ENCODE data around the gene MYADM.

Gene MYADM

DNA sequence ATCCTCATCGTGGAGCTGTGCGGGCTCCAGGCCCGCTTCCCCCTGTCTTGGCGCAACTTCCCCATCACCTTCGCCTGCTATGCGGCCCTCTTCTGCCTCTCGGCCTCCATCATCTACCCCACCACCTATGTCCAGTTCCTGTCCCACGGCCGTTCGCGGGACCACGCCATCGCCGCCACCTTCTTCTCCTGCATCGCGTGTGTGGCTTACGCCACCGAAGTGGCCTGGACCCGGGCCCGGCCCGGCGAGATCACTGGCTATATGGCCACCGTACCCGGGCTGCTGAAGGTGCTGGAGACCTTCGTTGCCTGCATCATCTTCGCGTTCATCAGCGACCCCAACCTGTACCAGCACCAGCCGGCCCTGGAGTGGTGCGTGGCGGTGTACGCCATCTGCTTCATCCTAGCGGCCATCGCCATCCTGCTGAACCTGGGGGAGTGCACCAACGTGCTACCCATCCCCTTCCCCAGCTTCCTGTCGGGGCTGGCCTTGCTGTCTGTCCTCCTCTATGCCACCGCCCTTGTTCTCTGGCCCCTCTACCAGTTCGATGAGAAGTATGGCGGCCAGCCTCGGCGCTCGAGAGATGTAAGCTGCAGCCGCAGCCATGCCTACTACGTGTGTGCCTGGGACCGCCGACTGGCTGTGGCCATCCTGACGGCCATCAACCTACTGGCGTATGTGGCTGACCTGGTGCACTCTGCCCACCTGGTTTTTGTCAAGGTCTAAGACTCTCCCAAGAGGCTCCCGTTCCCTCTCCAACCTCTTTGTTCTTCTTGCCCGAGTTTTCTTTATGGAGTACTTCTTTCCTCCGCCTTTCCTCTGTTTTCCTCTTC is 6.3 kb downstream of the MYADM start:
- H3K4me1 Mint-ChIP-seq (ENCODE audit: low read depth in 2 of 2): peaks cover 48 to 51% of the 10 kb centered on the region in 2 donors
- DNase-seq: peak in 2 of 3 experiments; percentile 24 to 48
- no peak for ATAC-seq (replicated peaks)
- peak overlapping the region; percentile 93 to 100 for H3K27ac Mint-ChIP-seq
- H3K27me3 Mint-ChIP-seq: no peaks in the 10 kb centered on the region
- H3K4me3 Mint-ChIP-seq: peak overlapping the region; percentile 53 to 74
- peaks cover 99% of the 10 kb centered on the region for H3K36me3 Mint-ChIP-seq (ENCODE audit: insufficient read depth)
- H3K9me3 Mint-ChIP-seq: peaks cover 0 to 2% of the 10 kb centered on the region in 2 donors

- ATAC-seq (replicated peaks) (no peak), DNase-seq (no peak)
- Mint-ChIP-seq H3K4me3 (peak overlapping the region; percentile 53 to 74), H3K27ac (peak overlapping the region; percentile 93 to 100), H3K4me1 (ENCODE audit: low read depth in 2 of 2) (peaks cover 50 to 51% of the 10 kb centered on the region in 2 donors), H3K27me3 (no peaks in the 10 kb centered on the region), H3K9me3 (peaks cover 0 to 2% of the 10 kb centered on the region in 2 donors), H3K36me3 (ENCODE audit: insufficient read depth) (peaks cover 95% of the 10 kb centered on the region)
Measured at GRCh38 chr19:53874606-53874990, 6.9 kb downstream of the MYADM start.

DNA sequence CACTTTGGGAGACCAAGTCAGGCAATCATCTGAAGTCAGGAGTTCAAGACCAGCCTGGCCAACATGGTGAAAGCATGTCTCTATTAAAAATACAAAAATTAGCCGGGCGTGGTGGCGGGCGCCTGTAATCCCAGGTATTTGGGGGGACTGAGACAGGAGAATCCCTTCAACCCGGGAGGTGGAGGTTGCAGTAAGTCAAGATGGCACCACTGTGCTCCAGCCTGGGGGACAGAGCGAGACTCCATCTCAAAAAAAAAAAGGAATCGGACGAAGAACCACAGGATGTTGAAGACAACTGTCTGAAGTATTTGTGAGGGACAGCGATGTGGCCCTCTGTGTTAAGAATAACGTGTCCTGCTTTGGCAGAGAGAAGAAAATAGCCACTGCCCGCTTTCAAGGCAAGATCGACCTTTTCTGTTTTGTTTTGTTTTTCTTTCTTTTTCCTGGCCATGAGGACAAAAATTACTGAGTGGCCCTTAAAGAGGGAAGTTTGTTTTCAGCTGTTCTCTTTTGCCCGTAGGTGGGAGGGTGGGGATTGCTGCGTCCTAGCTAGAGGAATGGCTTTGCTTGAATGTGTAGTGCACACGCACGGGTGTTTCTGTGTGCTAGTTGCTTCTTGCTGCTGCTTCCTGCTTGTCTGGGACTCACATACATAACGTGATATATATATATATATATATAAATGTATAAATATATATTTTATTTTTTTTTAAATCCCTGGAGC is 8.1 kb downstream of the MYADM start:
- H3K27ac Mint-ChIP-seq: peak overlapping the region; percentile 93 to 100
- H3K4me1 Mint-ChIP-seq (ENCODE audit: low read depth in 2 of 2): peaks cover 45 to 46% of the 10 kb centered on the region in 2 donors

DNA sequence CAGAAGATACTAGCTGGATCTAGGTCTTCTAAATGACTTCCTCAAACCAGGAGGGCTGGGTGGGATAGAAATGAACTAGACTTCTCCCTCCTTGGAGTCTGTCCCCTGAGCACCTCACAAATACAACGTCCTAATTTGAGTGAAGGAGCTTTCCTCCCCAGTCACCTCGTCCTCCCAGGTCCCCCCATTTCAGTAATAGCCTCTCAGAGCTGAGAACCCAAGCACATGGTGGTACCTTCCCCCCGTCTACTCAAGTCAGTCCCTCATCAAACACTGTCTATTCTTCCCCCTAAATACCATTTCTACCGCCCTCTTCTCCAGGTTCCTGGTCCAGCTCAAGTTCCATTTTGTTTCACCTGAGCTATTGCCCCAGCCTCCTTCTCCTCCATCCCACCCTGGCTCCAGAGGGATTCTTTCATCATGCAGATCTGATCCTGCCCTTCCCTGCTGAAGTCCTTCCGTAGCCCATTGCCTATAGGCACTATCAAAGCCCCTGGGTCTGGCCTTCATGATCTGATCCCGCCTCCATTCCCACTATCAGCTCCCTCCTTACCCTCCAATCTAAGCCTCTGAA is 9.1 kb downstream of the MYADM start:
- Mint-ChIP-seq H3K27me3 (no peaks in the 10 kb centered on the region), H3K36me3 (ENCODE audit: insufficient read depth) (peaks cover 74% of the 10 kb centered on the region), H3K9me3 (peaks cover 0 to 2% of the 10 kb centered on the region in 2 donors), H3K4me1 (ENCODE audit: low read depth in 2 of 2) (peaks cover 38% of the 10 kb centered on the region in 2 donors), H3K4me3 (peak overlapping the region in 1 of 2 donors; percentile 48), H3K27ac (peak overlapping the region; percentile 93 to 100)
- ATAC-seq (replicated peaks) (no peak), DNase-seq (no peak)

More for the DNA sequence above, 8.1 kb downstream of the MYADM start:
- ATAC-seq (replicated peaks) (no peak), DNase-seq (no peak)
- Mint-ChIP-seq H3K9me3 (peaks cover 0 to 2% of the 10 kb centered on the region in 2 donors), H3K4me3 (peak overlapping the region; percentile 30 to 53), H3K36me3 (ENCODE audit: insufficient read depth) (peaks cover 84% of the 10 kb centered on the region), H3K27me3 (no peaks in the 10 kb centered on the region)

DNA sequence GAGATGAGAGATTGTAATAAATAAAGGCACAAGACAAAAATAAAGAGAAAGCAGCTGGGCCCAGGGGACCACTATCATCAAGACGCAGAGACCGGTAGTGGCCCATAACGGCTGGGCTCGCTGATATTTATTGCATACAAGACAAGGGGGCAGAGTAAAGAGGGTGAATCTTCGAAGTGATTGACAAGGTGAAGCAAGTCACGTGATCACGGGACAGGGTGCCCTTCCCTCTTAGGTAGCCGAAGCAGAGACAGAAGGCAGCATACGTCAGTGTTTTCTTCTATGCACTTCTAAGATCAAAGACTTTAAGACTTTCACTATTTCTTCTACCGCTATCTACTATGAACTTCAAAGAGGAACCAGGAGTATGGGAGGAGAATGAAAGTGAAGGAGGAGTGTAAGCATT is 9.7 kb downstream of the MYADM start:
- H3K27me3 Mint-ChIP-seq: no peaks in the 10 kb centered on the region
- H3K27ac Mint-ChIP-seq: peak overlapping the region; percentile 93 to 100
- ATAC-seq (replicated peaks) (no peak), DNase-seq (peak in 2 of 3 experiments; percentile 23 to 26)
- peak overlapping the region; percentile 17 to 48 for H3K4me3 Mint-ChIP-seq
- peaks cover 38% of the 10 kb centered on the region in 2 donors for H3K4me1 Mint-ChIP-seq (ENCODE audit: low read depth in 2 of 2)
- peaks cover 0 to 2% of the 10 kb centered on the region in 2 donors for H3K9me3 Mint-ChIP-seq
- peaks cover 68% of the 10 kb centered on the region for H3K36me3 Mint-ChIP-seq (ENCODE audit: insufficient read depth)

DNA sequence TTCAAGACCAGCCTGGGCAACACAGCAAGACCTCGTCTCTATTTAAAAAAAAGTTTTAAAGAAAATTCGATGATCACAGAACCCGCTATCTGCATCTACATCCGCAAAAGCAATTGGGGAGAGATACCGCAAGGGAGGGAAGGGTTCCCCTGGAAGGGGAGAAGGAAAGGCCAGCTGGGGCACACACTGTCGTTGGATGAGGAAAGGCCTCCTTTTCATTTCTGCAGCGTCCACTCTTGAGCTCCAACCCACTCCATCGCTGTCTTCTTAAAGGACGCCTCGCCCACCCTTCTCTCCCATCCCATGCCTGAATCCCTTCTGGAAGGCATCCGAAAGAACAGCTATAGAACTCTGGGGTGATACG is 11.1 kb downstream of the MYADM start:
- ATAC-seq (replicated peaks) (no peak), DNase-seq (no peak)
- Mint-ChIP-seq H3K9me3 (peaks cover 0 to 2% of the 10 kb centered on the region in 2 donors), H3K27me3 (peaks cover 11 to 13% of the 10 kb centered on the region in 2 donors), H3K4me3 (no peak overlapping the region), H3K36me3 (ENCODE audit: insufficient read depth) (peaks cover 54% of the 10 kb centered on the region), H3K27ac (no peak overlapping the region), H3K4me1 (ENCODE audit: low read depth in 2 of 2) (peaks cover 32 to 38% of the 10 kb centered on the region in 2 donors)

GRCh38 chr19:53879140-53880081 is 11.7 kb downstream of the MYADM start:
- H3K4me1 Mint-ChIP-seq (ENCODE audit: low read depth in 2 of 2): peaks cover 27 to 34% of the 10 kb centered on the region in 2 donors
- peaks cover 0 to 2% of the 10 kb centered on the region in 2 donors for H3K9me3 Mint-ChIP-seq
- peak; percentile 76 to 77 (median 77) for DNase-seq
- H3K4me3 Mint-ChIP-seq: no peak overlapping the region
- peaks cover 47% of the 10 kb centered on the region for H3K36me3 Mint-ChIP-seq (ENCODE audit: insufficient read depth)
- ATAC-seq (replicated peaks): peak; percentile 73
- peaks cover 17 to 20% of the 10 kb centered on the region in 2 donors for H3K27me3 Mint-ChIP-seq
- no peak overlapping the region for H3K27ac Mint-ChIP-seq

GRCh38 chr19:53880711-53881481 is 13.2 kb downstream of the MYADM start:
- DNase-seq: no peak
- H3K27me3 Mint-ChIP-seq: peaks cover 21 to 25% of the 10 kb centered on the region in 2 donors
- peaks cover 32% of the 10 kb centered on the region for H3K36me3 Mint-ChIP-seq (ENCODE audit: insufficient read depth)
- ATAC-seq (replicated peaks): no peak
- H3K9me3 Mint-ChIP-seq: no peaks in the 10 kb centered on the region
- peaks cover 17 to 23% of the 10 kb centered on the region in 2 donors for H3K4me1 Mint-ChIP-seq (ENCODE audit: low read depth in 2 of 2)
- no peak overlapping the region for H3K27ac Mint-ChIP-seq
- H3K4me3 Mint-ChIP-seq: no peak overlapping the region

DNA sequence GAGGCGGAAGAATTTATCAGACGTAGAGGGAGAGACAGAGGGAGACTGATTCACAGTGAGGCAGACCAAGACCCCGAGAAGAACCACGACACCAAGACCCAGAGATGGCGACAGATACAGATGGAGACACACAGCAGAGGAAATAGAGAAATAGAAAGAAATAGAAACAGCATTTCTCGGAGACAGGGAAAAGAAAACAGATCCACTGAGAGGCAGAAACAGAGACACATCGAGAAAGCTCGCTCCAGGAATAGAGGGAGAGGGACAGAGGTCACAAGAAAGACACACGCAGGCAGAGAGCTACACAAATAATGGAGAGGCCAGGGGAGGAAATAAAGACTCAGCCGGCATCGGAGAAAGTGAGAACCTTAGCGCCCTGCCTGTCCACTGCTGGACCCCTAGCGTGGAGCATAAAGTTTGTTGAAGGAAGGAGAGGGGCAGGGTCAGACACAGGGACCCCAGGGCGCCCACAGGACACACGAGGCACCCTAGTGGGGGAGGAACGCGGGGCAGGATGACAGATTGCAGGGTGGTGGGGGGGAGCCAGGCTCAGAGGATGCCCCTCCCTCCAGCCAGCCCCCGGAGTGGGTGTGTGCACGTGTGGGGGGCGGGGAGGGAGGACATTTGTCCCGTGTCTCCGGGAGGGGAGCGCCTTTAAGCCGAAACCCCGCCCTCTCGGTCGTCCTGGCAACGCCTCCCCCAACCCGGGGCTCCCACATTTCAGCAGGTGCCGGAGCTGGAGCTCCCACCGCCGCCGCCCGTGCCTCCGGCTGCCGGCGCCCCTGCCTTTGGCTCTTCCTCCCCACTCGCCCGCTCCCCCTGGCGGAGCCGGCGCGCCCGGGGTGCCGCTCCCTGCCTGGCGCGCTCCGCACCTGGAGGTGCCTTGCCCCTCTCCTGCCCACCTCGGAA is 14.1 kb downstream of the MYADM start, which contains the start of gene PRKCG:
Gene PRKCG, plus strand, starts transcription at position 716 of the 909 bp plus-strand sequence. CDS start 298 bp downstream, outside the sequence.
- H3K9me3 Mint-ChIP-seq: no peaks in the 10 kb centered on the region
- DNase-seq (peak; percentile 53 to 59 (median 56)), ATAC-seq (replicated peaks) (peak; percentile 56)
- H3K27ac Mint-ChIP-seq: no peak within 1 kb of the TSS
- H3K4me3 Mint-ChIP-seq: no peak within 1 kb of the TSS
- H3K36me3 Mint-ChIP-seq (ENCODE audit: insufficient read depth): peaks cover 24% of the 10 kb centered on the region
- H3K27me3 Mint-ChIP-seq: peaks cover 21 to 25% of the 10 kb centered on the region in 2 donors
- peaks cover 16 to 22% of the 10 kb centered on the region in 2 donors for H3K4me1 Mint-ChIP-seq (ENCODE audit: low read depth in 2 of 2)

- ATAC-seq (replicated peaks): no peak
Measured at GRCh38 chr19:53882391-53883050, 14.8 kb downstream of the MYADM start.

DNA sequence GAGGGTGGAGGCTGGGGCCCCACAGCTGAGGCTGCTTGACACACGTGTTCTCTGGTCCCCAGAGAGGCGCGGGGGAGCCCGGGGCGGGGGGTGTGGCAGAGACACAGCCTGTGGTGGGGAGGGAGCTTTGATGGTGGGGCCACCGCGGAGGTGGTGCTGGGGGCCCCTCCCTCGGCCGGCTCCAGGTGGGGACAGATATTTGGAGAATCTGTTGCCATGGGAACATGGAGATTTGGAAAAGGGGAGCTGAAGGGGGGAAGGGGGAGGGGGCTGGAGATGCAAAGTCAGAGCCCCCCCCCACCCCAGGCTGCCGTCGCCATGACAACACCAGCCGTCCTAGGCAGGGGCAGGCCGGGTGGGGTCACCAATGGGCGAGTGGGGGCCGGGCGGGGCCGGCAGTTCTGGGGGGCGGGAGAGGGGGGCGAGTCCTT is 15.6 kb downstream of the MYADM start:
- Mint-ChIP-seq H3K9me3 (no peaks in the 10 kb centered on the region), H3K27me3 (peaks cover 21 to 25% of the 10 kb centered on the region in 2 donors), H3K4me1 (ENCODE audit: low read depth in 2 of 2) (peaks cover 9 to 15% of the 10 kb centered on the region in 2 donors), H3K4me3 (no peak overlapping the region), H3K36me3 (ENCODE audit: insufficient read depth) (peaks cover 11% of the 10 kb centered on the region), H3K27ac (peak overlapping the region in 1 of 2 donors; percentile 3)
- peak; percentile 27 for ATAC-seq (replicated peaks)
- DNase-seq: peak in 1 of 3 experiments; percentile 39

More at GRCh38 chr19:53882391-53883050, 14.8 kb downstream of the MYADM start:
- Mint-ChIP-seq H3K9me3 (no peaks in the 10 kb centered on the region), H3K4me1 (ENCODE audit: low read depth in 2 of 2) (peaks cover 9 to 15% of the 10 kb centered on the region in 2 donors), H3K36me3 (ENCODE audit: insufficient read depth) (peaks cover 16% of the 10 kb centered on the region), H3K27me3 (peaks cover 21 to 25% of the 10 kb centered on the region in 2 donors), H3K4me3 (no peak overlapping the region), H3K27ac (no peak overlapping the region)
- DNase-seq: no peak
